22Rv1 (cell line): ENCODE results near the gene HDHD2.

Source experiments
- H3K27ac ChIP-seq: fragments of 450-650 bp; 2 replicates; pipeline ENCODE4 v1.5.1; 2017
- CTCF ChIP-seq: fragments of 450-650 bp; IDR thresholded peaks from 2 replicates; pipeline ENCODE4 v1.5.1; 2017; ENCODE audit warnings: mild to moderate bottlenecking
- ZFX ChIP-seq: fragments of 450-650 bp; IDR thresholded peaks from 2 replicates; pipeline ENCODE4 v1.6.1; 2017; ENCODE audit warnings: antibody characterized with exemption, borderline replicate concordance

HDHD2 gene

DNA sequence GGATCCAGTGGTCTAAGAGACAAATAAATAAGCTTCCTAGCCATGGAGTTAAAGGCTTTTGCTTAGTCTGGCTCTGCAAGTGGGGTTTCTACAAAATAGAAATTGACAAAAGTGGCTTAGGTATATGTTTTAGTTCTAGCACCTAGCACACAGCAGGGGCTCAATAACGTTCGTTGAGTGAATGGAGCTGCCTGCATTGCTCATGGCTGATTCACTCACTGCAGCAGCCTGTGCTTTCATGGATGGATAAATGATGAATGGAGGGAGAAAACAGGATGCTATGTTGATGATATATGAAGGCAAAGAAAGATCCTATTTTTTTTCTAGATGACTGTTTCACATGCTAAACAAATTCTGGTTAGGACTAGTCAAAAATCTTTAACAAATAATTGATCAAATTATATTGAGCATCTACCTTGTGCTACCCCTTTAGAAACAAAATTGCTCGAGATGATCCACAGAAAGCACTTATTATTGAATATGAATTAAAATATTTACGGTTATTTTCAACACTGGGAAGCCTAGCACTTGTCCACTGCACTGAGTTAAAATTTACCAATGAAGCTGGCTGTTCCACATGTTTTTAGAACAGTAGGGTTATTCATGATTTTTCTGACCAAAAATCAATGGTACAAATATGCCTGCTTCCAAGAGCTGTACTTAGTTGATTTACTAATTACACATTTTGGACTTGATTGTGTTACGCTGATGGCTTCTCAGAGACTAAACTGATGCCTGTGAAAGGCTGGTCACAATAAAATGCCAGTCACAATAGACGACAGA lies 39.6 kb downstream of the HDHD2 start:
- H3K27ac ChIP-seq = no peak overlapping the region
- no peak for TF ChIP-seq CTCF
- TF ChIP-seq ZFX = no peak

- TF ChIP-seq ZFX (no peak), CTCF (no peak)
Observed at GRCh38 chr18:47109720-47110119, 40.6 kb downstream of the HDHD2 start.

GRCh38 chr18:47108998-47109405 lies 41.3 kb downstream of the HDHD2 start:
- H3K27ac ChIP-seq = no peak overlapping the region
- TF ChIP-seq ZFX = no peak
- no peak for TF ChIP-seq CTCF

More at GRCh38 chr18:47109720-47110119, 40.6 kb downstream of the HDHD2 start:
- no peak overlapping the region for H3K27ac ChIP-seq

GRCh38 chr18:47108373-47108772 lies 41.9 kb downstream of the HDHD2 start:
- no peak for TF ChIP-seq ZFX
- H3K27ac ChIP-seq = no peak overlapping the region

- no peak overlapping the region for H3K27ac ChIP-seq
- TF ChIP-seq CTCF (peak; percentile 86), ZFX (no peak)
Observed at GRCh38 chr18:47100212-47100831, 50.0 kb downstream of the HDHD2 start.

DNA sequence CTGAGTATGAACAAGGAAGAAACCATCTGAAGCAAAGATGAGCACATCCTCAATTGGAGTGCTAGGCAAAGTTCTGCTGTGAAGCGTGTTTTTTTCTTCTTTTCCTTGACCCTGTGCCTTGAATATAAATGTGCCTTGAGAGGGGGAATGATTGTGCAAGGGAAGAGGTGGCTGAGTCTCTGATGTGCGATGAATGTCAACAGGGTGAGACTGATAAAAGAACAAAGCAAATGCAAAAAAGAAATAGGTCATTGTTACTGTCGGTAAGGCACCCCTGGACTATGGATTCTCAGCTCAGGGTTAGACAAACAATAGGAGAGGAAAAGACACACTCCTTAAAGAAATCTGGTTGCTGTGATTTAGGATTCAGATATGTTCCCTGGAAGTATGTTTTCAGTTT lies 54.5 kb downstream of the HDHD2 start:
- TF ChIP-seq ZFX = no peak
- no peak for TF ChIP-seq CTCF
- H3K27ac ChIP-seq = no peak overlapping the region

DNA sequence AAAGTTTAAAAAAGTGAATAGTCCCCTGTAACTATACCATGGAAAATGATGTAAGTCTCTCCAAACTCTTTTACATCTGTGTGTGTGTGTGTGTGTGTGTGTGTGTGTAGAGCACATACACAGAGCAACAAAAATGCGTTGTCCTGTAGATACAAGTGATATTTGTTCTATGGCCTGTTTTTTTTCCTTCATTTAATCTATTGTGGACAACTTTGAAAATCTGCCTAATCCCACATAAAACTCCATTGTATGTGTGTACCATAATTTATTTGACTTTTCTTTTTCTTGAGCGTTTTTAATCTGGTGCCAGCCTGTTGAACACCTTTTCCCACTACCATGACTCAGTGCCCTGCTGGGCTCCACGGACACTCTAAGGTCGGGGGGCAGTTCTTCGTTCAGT lies 62.6 kb downstream of the HDHD2 start:
- H3K27ac ChIP-seq = no peak overlapping the region
- TF ChIP-seq ZFX (no peak), CTCF (no peak)
